SK-N-SH (cell line): ENCODE data around the gene ACSF3. TPM values are rescaled to one million over a fixed set of nuclear protein-coding genes. Genes with fewer than 3 reads are reported as not detected.

Experiments
- CTCF ChIA-PET: fragments of 300-600, 350-600 bp; formaldehyde crosslinking; extraction: SDS; loops from one replicate; lab custom pipeline; 2021; lab: Yijun Ruan, JAX
- POLR2A ChIA-PET: fragments of 350-600 bp; sonication (Branson Sonifier 250); formaldehyde crosslinking; extraction: SDS; loops from one replicate; lab custom pipeline; 2020; ENCODE audit warnings: antibody characterized with exemption, inconsistent platforms; lab: Yijun Ruan, JAX
- DNase-seq: peaks from one replicate; pipeline ENCODE4 v3.0.0; 2012
- H2AFZ ChIP-seq: fragments of 200-600 bp; sonication (generic); 2 replicates; pipeline ENCODE4 v1.8.1; 2016; ENCODE audit warnings: antibody characterized with exemption, mild to moderate bottlenecking, low read depth
- H3F3A ChIP-seq: fragments of 200-600 bp; sonication (generic); replicated peaks from 2 replicates; pipeline ENCODE3; 2016; ENCODE audit warnings: antibody characterized with exemption, mild to moderate bottlenecking; ENCODE audit not compliant: insufficient read depth
- H3K27ac ChIP-seq, 2 experiments: fragments of 200-500 bp in 1 of 2; fragments of 200-600 bp in 1 of 2; sonication (Bioruptor generic) in 1 of 2; sonication (generic), shearing (Covaris generic) in 1 of 2; 2 replicates each; pipeline versions ENCODE4 v1.5.1 to v1.6.1; 2014 to 2016; ENCODE audit warnings: low read depth in 2 of 2, inconsistent platforms in 1 of 2, low read length in 1 of 2, mild to moderate bottlenecking in 1 of 2, mixed read lengths in 1 of 2
- H3K27me3 ChIP-seq: fragments of 200-600 bp; sonication (generic), shearing (Covaris generic); 2 replicates; pipeline ENCODE4 v1.6.1; 2016; ENCODE audit warnings: mixed run types; ENCODE audit not compliant: insufficient read depth
- H3K36me3 ChIP-seq, 2 experiments: fragments of 200-500 bp in 1 of 2; fragments of 200-600 bp in 1 of 2; sonication (Bioruptor generic) in 1 of 2; sonication (generic) in 1 of 2; replicated peaks in 1 of 2; 2 replicates each; pipeline versions ENCODE3 to v1.5.1; 2014 to 2016; ENCODE audit warnings: low read length in 1 of 2, mild to moderate bottlenecking in 1 of 2; ENCODE audit not compliant: insufficient read depth in 2 of 2, control insufficient read depth in 1 of 2
- H3K4me1 ChIP-seq, 2 experiments: fragments of 200-500 bp in 1 of 2; fragments of 200-600 bp in 1 of 2; sonication (Bioruptor generic) in 1 of 2; sonication (generic), shearing (Covaris generic) in 1 of 2; 2 replicates each; pipeline versions ENCODE4 v1.5.1 to v1.6.1; 2014 to 2016; ENCODE audit warnings: low read depth in 1 of 2, low read length in 1 of 2, mixed run types in 1 of 2; ENCODE audit not compliant: insufficient read depth in 2 of 2, control insufficient read depth in 1 of 2
- H3K4me2 ChIP-seq: fragments of 200-600 bp; sonication (generic), shearing (Covaris generic); 2 replicates; pipeline ENCODE4 v1.6.1; 2017; ENCODE audit warnings: mixed run types
- H3K4me3 ChIP-seq, 2 experiments: fragments of 200-500 bp in 1 of 2; fragments of 200-600 bp in 1 of 2; sonication (Bioruptor generic) in 1 of 2; sonication (generic), shearing (Covaris generic) in 1 of 2; 2 replicates each; pipeline versions ENCODE4 v1.5.1 to v1.8.1; 2014 to 2016; ENCODE audit warnings: low read depth in 2 of 2, inconsistent platforms in 1 of 2, low read length in 1 of 2, mild to moderate bottlenecking in 1 of 2, mixed read lengths in 1 of 2, moderate library complexity in 1 of 2
- H3K79me2 ChIP-seq: fragments of 200-600 bp; sonication (generic); 2 replicates; pipeline ENCODE4 v1.8.1; 2017; ENCODE audit warnings: mild to moderate bottlenecking; ENCODE audit not compliant: insufficient read depth
- H3K9ac ChIP-seq: fragments of 200-600 bp; sonication (generic); 2 replicates; pipeline ENCODE4 v1.6.1; 2017; ENCODE audit warnings: mixed run types
- H3K9me2 ChIP-seq: fragments of 200-600 bp; sonication (generic); 2 replicates; pipeline ENCODE4 v1.6.1; 2017; ENCODE audit warnings: mixed run types
- H3K9me3 ChIP-seq: fragments of 200-600 bp; sonication (generic); 2 replicates; pipeline ENCODE4 v1.6.1; 2017; ENCODE audit warnings: mixed run types, mild to moderate bottlenecking, moderate library complexity
- H4K20me1 ChIP-seq: fragments of 200-600 bp; sonication (generic); 2 replicates; pipeline ENCODE4 v1.6.1; 2017; ENCODE audit warnings: mild to moderate bottlenecking, mixed run types; ENCODE audit not compliant: insufficient read depth
- CHD2 ChIP-seq: fragments of 150-350 bp; IDR thresholded peaks from 2 replicates; pipeline ENCODE4 v1.6.1; 2018; ENCODE audit warnings: low read length; ENCODE audit not compliant: partially characterized antibody
- CTCF ChIP-seq: fragments of 200-600 bp; sonication (generic); IDR thresholded peaks from 2 replicates; pipeline ENCODE4 v1.6.1; 2017; ENCODE audit warnings: antibody characterized with exemption, mild to moderate bottlenecking, moderate library complexity
- EZH2phosphoT487 ChIP-seq: fragments of 200-600 bp; sonication (generic); IDR thresholded peaks from 2 replicates; pipeline ENCODE4 v1.6.1; 2017; ENCODE audit warnings: low read depth, mixed run types, mild to moderate bottlenecking, antibody characterized with exemption, moderate library complexity, borderline replicate concordance
- FOXJ3 ChIP-seq: sonication (generic); formaldehyde crosslinking; IDR thresholded peaks from 2 replicates; pipeline ENCODE4 v1.5.1; 2020; ENCODE audit warnings: mild to moderate bottlenecking, missing genetic modification reagents
- FOXM1 ChIP-seq: IDR thresholded peaks from 2 replicates; pipeline ENCODE4 v1.4.0; 2012; ENCODE audit warnings: low read depth, mild to moderate bottlenecking
- GABPA ChIP-seq: IDR thresholded peaks from 2 replicates; pipeline ENCODE4 v1.4.0; 2012; ENCODE audit warnings: low read depth, mild to moderate bottlenecking
- GATA2 ChIP-seq: sonication (generic); formaldehyde crosslinking; IDR thresholded peaks from 2 replicates; pipeline ENCODE4 v1.5.0; 2020; ENCODE audit warnings: mild to moderate bottlenecking, missing genetic modification reagents
- JUND ChIP-seq: IDR thresholded peaks from 2 replicates; pipeline ENCODE4 v1.4.0; 2012
- MEF2A ChIP-seq: IDR thresholded peaks from 2 replicates; pipeline ENCODE4 v1.4.0; 2012; ENCODE audit warnings: low read depth, borderline replicate concordance
- NRF1 ChIP-seq: IDR thresholded peaks from 2 replicates; pipeline ENCODE4 v1.6.1; 2012; ENCODE audit warnings: low read depth, mild to moderate bottlenecking, low read length
- POLR2AphosphoS5 ChIP-seq: IDR thresholded peaks from 2 replicates; pipeline ENCODE4 v1.6.1; 2012; ENCODE audit warnings: low read depth, low read length
- RAD21 ChIP-seq: IDR thresholded peaks from 2 replicates; pipeline ENCODE4 v1.6.1; 2012; ENCODE audit warnings: mild to moderate bottlenecking, low read length
- RCOR1 ChIP-seq: fragments of 150-350 bp; IDR thresholded peaks from 2 replicates; pipeline ENCODE4 v1.6.1; 2017; ENCODE audit warnings: antibody characterized with exemption, low read length
- REST ChIP-seq: IDR thresholded peaks from 2 replicates; pipeline ENCODE4 v1.6.1; 2012; ENCODE audit warnings: mild to moderate bottlenecking, low read depth, low read length, moderate library complexity
- RFX5 ChIP-seq: IDR thresholded peaks from 2 replicates; pipeline ENCODE4 v1.6.1; 2012; ENCODE audit warnings: mild to moderate bottlenecking, improper control_type of control experiment, low read length
- RXRA ChIP-seq: IDR thresholded peaks from 2 replicates; pipeline ENCODE4 v1.4.0; 2012; ENCODE audit warnings: low read depth, mild to moderate bottlenecking, borderline replicate concordance
- TCF12 ChIP-seq: IDR thresholded peaks from 2 replicates; pipeline ENCODE4 v1.4.0; 2012
- TEAD4 ChIP-seq: IDR thresholded peaks from 2 replicates; pipeline ENCODE4 v1.4.0; 2012; ENCODE audit warnings: mild to moderate bottlenecking, borderline replicate concordance; ENCODE audit not compliant: insufficient read depth
- USF1 ChIP-seq: IDR thresholded peaks from 2 replicates; pipeline ENCODE4 v1.4.0; 2012; ENCODE audit warnings: low read depth, borderline replicate concordance
- ZBTB33 ChIP-seq: IDR thresholded peaks from 2 replicates; pipeline ENCODE4 v1.4.0; 2012; ENCODE audit warnings: low read depth, borderline replicate concordance
- WGBS: methylation state at CpG from one replicate; pipeline ENCODE4 v1.1.6; 2017; ENCODE audit warnings: low lambda C conversion rate; 5-methylcytosine and 5-hydroxymethylcytosine counted together
- polyA plus RNA-seq, 3 experiments: library from polyadenylated mRNA; depleted of rRNA; stranded (reverse); fragments of >200 nt; gene quantifications; 2 replicates each; pipeline ENCODE4 v1.2.3, GENCODE V29; 2012

The ACSF3 gene
- polyA plus RNA-seq, 1 of the 3 experiments (the other 2 are of a cell fraction), result 18.8 TPM

GRCh38 chr16:89187032-89187769 is 93.5 kb downstream of the ACSF3 start (continued):
- no peak for TF ChIP-seq REST
- no peak for TF ChIP-seq FOXJ3 (CRISPR knock-in tag)
- no peak for TF ChIP-seq ZBTB33
- no peak for TF ChIP-seq POLR2AphosphoS5
- TF ChIP-seq FOXM1, result no peak
- TF ChIP-seq MEF2A, result no peak
- TF ChIP-seq RFX5, result no peak
- no peak for TF ChIP-seq TEAD4

- H3K4me1 ChIP-seq, result peaks cover 0 to 12% of the 10 kb centered on the region in 2 experiments; a peak in 1 of 4 replicates
- H3K27me3 ChIP-seq, result peaks cover 32% of the 10 kb centered on the region
- TF ChIP-seq RAD21 (no peak), JUND (no peak), GABPA (no peak), GATA2 (CRISPR knock-in tag) (no peak), RXRA (no peak), RCOR1 (no peak), TCF12 (no peak), USF1 (no peak), CTCF (no peak), NRF1 (no peak), CHD2 (no peak), EZH2phosphoT487 (no peak)
- ChIA-PET CTCF (interaction anchor here (1.2 kb wide), 1 partner anchor 21 kb away, joined by 5 read pairs; no protein-coding TSS in a partner anchor), POLR2A (no interaction called here)
- DNase-seq, result no peak
- H2AFZ ChIP-seq, result no peak overlapping the region
- H3K9me3 ChIP-seq, result no peaks in the 10 kb centered on the region
- no peaks in the 10 kb centered on the region for H3K9me2 ChIP-seq
- no peak overlapping the region for H3K27ac ChIP-seq
- H4K20me1 ChIP-seq, result peaks cover 10% of the 10 kb centered on the region; the same call in 1 of the 2 replicates
- no peak overlapping the region for H3K4me3 ChIP-seq
- no peaks in the 10 kb centered on the region for H3K79me2 ChIP-seq
- peaks cover 23% of the 10 kb centered on the region for H3F3A ChIP-seq
- no peak overlapping the region for H3K4me2 ChIP-seq
- 33% methylated on average over 11 of the region's 19 CpGs for WGBS
- H3K36me3 ChIP-seq, result no peaks in the 10 kb centered on the region
- H3K9ac ChIP-seq, result no peak overlapping the region
Observed at GRCh38 chr16:89187770-89188392, 94.2 kb downstream of the ACSF3 start.
